ENCODE results near the gene P2RX7.

Gene P2RX7

GRCh38 chr12:121214855-121215745 lies 82.4 kb downstream of the P2RX7 start:
- Histone ChIP-seq H3K4me1 (ENCODE audit: insufficient read depth, poor library complexity, severe bottlenecking) (peaks cover 8% of the 10 kb centered on the region), H3K36me3 (ENCODE audit: low read depth) (no peaks in the 10 kb centered on the region), H3K9me3 (ENCODE audit: severe bottlenecking) (no peaks in the 10 kb centered on the region), H3K4me3 (ENCODE audit: severe bottlenecking) (no peak overlapping the region), H3K27ac (ENCODE audit: poor library complexity, severe bottlenecking) (no peak overlapping the region), H3K27me3 (ENCODE audit: insufficient read depth, poor library complexity, severe bottlenecking) (no peaks in the 10 kb centered on the region)
- DNase-seq (ENCODE audit: low spot score) = no peak
- peak; percentile 76 for ATAC-seq (ENCODE audit: low read depth)
- TF ChIP-seq, protein P1, sequence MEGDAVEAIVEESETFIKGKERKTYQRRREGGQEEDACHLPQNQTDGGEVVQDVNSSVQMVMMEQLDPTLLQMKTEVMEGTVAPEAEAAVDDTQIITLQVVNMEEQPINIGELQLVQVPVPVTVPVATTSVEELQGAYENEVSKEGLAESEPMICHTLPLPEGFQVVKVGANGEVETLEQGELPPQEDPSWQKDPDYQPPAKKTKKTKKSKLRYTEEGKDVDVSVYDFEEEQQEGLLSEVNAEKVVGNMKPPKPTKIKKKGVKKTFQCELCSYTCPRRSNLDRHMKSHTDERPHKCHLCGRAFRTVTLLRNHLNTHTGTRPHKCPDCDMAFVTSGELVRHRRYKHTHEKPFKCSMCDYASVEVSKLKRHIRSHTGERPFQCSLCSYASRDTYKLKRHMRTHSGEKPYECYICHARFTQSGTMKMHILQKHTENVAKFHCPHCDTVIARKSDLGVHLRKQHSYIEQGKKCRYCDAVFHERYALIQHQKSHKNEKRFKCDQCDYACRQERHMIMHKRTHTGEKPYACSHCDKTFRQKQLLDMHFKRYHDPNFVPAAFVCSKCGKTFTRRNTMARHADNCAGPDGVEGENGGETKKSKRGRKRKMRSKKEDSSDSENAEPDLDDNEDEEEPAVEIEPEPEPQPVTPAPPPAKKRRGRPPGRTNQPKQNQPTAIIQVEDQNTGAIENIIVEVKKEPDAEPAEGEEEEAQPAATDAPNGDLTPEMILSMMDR (IDR thresholded peaks at IDR 0.05; ENCODE audit: poor library complexity, severe bottlenecking) = no peak

DNA sequence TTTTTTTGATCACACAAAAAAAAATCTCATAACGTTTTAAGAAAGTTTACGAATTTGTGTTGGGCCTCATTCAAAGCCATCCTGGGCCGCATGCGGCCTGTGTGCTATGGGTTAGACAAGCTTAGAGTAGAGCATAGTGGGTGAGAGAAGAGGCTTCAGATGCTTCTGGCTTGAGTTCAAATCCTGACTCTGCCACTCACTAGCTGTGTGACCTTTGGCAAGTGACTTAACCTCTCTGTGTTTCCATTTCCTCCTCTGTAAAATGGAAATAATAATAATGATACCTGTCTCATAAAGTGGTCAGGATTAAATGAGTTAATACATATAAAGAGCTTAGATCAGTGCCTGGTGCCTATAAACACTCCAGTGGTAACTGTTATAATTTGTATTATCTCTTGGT lies 83.4 kb downstream of the P2RX7 start:
- DNase-seq (ENCODE audit: low spot score) (no peak), ATAC-seq (ENCODE audit: low read depth) (no peak)
- TF ChIP-seq, protein P1 (IDR thresholded peaks at IDR 0.05; ENCODE audit: poor library complexity, severe bottlenecking) = no peak
- no peaks in the 10 kb centered on the region for H3K9me3 ChIP-seq (ENCODE audit: severe bottlenecking)
- no peak overlapping the region for H3K27ac ChIP-seq (ENCODE audit: poor library complexity, severe bottlenecking)
- no peak overlapping the region for H3K4me3 ChIP-seq (ENCODE audit: severe bottlenecking)
- no peaks in the 10 kb centered on the region for H3K36me3 ChIP-seq (ENCODE audit: low read depth)
- H3K27me3 ChIP-seq (ENCODE audit: insufficient read depth, poor library complexity, severe bottlenecking) = no peaks in the 10 kb centered on the region
- peaks cover 8% of the 10 kb centered on the region for H3K4me1 ChIP-seq (ENCODE audit: insufficient read depth, poor library complexity, severe bottlenecking)

- Histone ChIP-seq H3K27me3 (ENCODE audit: insufficient read depth, poor library complexity, severe bottlenecking) (no peaks in the 10 kb centered on the region), H3K4me1 (ENCODE audit: insufficient read depth, poor library complexity, severe bottlenecking) (peaks cover 8% of the 10 kb centered on the region), H3K9me3 (ENCODE audit: severe bottlenecking) (no peaks in the 10 kb centered on the region), H3K36me3 (ENCODE audit: low read depth) (no peaks in the 10 kb centered on the region), H3K27ac (ENCODE audit: poor library complexity, severe bottlenecking) (no peak overlapping the region), H3K4me3 (ENCODE audit: severe bottlenecking) (no peak overlapping the region)
- no peak for DNase-seq (ENCODE audit: low spot score)
- no peak for ATAC-seq (ENCODE audit: low read depth)
- TF ChIP-seq, protein P1 (IDR thresholded peaks at IDR 0.05; ENCODE audit: poor library complexity, severe bottlenecking) = no peak
These were observed 84.4 kb downstream of the P2RX7 start for GRCh38 chr12:121217063-121217462.

DNA sequence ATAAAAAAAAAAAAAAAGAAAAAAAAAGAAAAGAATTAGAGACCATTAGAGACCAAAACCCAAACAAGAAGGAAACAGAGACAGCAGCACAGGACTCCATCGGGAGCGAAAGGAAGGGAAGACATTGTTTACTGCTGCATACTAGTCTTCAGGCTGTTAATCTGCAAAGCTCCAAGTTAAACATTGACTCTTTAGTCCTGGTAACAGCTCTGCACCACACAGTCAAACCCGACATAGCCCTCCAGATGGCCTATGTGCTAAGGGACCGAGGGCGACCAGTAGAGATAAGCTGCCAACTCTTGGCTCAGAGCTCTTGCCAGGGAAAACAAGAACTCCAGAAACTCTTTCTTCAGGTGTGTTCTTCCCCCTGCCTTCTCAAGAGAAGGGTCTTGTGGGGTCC lies 85.1 kb downstream of the P2RX7 start:
- no peak for DNase-seq (ENCODE audit: low spot score)
- no peaks in the 10 kb centered on the region for H3K9me3 ChIP-seq (ENCODE audit: severe bottlenecking)
- no peaks in the 10 kb centered on the region for H3K27me3 ChIP-seq (ENCODE audit: insufficient read depth, poor library complexity, severe bottlenecking)
- H3K36me3 ChIP-seq (ENCODE audit: low read depth) = no peaks in the 10 kb centered on the region
- H3K27ac ChIP-seq (ENCODE audit: poor library complexity, severe bottlenecking) = no peak overlapping the region
- no peak for ATAC-seq (ENCODE audit: low read depth)
- H3K4me3 ChIP-seq (ENCODE audit: severe bottlenecking) = no peak overlapping the region
- TF ChIP-seq, protein P1 (IDR thresholded peaks at IDR 0.05; ENCODE audit: poor library complexity, severe bottlenecking) = no peak
- peaks cover 8% of the 10 kb centered on the region for H3K4me1 ChIP-seq (ENCODE audit: insufficient read depth, poor library complexity, severe bottlenecking)

Data from RWPE2 (cell line).